ENCODE results near the gene ABHD17C. TPM values are rescaled to one million over a fixed set of nuclear protein-coding genes. Genes with fewer than 3 reads are reported as not detected.

ABHD17C gene
- polyA plus RNA-seq, 1 experiment = 30.8 TPM

DNA sequence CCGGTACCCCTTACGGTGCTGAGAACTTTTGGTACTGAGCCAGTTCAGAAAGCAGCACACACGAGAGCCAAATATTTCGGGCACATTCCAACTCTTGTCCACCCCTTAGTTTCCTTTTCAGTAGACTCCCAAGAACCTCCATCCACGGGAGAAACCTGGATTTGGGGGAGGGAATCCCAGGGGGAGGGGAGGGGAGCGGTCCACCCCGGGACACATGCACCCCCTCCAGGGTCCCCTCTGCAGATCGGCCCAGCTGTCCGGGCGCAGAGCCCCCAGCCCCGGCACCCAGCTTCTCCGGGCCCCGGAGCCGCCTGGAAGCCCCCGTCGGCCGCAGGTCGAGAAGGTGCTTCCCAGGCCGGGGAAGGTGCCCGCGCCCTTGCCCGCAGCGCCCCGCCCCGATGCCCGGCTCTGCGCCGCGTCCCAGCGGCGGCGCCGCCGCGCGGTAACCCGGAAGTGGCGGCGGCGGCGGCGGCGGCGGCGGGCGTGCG lies 455 bp upstream of the ABHD17C start:
- DNase-seq (ENCODE audit: low read depth, low spot score) = no peak
- Histone ChIP-seq H3K9me3 (ENCODE audit: control insufficient read depth, insufficient read depth, low read length) (no peaks in the 10 kb centered on the region; the same call in 1 of the 2 replicates), H3K4me3 (ENCODE audit: low read depth, low read length) (peak overlapping the region; percentile 91), H3K27me3 (ENCODE audit: control insufficient read depth, insufficient read depth, low read length) (no peaks in the 10 kb centered on the region), H3K27ac (ENCODE audit: low read depth, low read length) (peak overlapping the region; percentile 52)
- TF ChIP-seq, protein P1, sequence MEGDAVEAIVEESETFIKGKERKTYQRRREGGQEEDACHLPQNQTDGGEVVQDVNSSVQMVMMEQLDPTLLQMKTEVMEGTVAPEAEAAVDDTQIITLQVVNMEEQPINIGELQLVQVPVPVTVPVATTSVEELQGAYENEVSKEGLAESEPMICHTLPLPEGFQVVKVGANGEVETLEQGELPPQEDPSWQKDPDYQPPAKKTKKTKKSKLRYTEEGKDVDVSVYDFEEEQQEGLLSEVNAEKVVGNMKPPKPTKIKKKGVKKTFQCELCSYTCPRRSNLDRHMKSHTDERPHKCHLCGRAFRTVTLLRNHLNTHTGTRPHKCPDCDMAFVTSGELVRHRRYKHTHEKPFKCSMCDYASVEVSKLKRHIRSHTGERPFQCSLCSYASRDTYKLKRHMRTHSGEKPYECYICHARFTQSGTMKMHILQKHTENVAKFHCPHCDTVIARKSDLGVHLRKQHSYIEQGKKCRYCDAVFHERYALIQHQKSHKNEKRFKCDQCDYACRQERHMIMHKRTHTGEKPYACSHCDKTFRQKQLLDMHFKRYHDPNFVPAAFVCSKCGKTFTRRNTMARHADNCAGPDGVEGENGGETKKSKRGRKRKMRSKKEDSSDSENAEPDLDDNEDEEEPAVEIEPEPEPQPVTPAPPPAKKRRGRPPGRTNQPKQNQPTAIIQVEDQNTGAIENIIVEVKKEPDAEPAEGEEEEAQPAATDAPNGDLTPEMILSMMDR (IDR thresholded peaks at IDR 0.05; ENCODE audit: low read depth, low read length) = no peak
- POLR2A ChIA-PET = interaction anchor here (0.6 to 2.3 kb wide), 8 partner anchors 11 to 127 kb away, joined by 3 to 7 read pairs (median 3); partner anchors contain the start of gene CEMIP
- CTCF ChIA-PET = interaction anchor here (0.8 to 2.2 kb wide), 2 partner anchors 85 to 239 kb away, joined by 3 to 6 read pairs; partner anchors contain the start of gene CEMIP

DNA sequence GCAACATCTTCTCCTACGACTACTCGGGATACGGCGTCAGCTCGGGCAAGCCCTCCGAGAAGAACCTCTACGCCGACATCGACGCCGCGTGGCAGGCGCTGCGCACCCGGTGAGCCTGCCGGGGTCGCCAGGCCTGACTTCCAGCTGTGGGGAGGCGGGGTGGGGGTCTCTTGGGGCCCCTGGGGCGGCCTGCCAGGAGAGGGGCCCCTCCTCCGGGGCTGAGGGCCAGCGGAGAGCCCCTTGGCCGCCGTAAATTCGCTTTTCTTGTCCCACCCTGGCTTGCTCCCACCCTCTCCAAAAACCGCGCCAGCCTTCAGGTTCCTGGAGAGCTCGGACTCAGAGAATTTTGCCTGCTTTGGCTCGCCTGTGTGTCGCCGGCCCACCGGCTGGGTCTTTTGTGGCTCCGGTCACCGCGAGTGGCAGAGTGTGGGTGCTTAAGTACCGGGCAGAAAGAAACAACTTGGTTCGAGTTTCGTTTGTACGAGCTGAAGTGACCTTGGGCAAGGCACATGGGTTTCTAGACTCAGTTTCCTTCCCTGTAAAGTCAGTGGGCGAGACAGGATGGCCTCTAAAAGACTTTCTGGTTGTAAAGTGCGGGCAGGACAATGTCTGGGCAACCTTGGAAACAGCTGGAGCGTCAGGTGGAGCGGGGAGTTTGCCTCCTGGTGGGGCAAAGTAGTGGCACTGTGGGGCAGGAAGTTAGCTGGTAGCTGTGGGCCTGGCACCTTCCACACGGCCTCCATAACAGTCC lies 976 bp downstream of the ABHD17C start:
- CTCF ChIA-PET = interaction anchor here (0.9 to 1.4 kb wide), 3 partner anchors 17 to 129 kb away, joined by 4 to 7 read pairs (median 5); no protein-coding TSS in a partner anchor

DNA sequence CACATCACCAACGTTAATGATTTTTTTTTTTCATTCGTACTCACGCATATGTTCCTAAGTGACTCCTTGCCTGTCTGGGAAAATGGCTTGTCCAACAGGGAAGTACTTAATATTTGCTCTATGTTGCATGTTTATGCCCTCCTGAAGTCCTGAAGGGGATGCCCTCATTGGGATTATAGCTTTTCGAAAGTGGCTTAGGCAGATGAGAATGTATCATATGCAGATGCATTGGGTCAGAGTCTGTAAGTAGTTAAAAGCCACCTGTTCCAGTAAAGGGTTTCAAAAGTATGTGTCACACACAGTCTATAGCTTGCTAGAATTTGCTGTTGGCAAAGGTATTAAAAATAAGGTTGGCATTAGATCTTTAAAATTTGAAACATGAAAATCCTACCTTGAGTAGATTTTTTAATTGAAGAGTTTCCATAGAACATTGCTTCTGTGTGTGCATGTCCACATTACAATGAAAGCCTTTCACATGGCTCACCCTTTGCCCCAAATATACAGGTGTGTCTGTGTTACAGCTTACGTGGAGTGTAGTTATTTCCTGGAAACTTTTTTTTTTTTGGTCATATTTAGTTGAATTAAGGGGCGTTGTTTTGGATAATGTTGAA lies 2.1 kb downstream of the ABHD17C start:
- Histone ChIP-seq H3K27me3 (ENCODE audit: control insufficient read depth, insufficient read depth, low read length) (no peaks in the 10 kb centered on the region), H3K27ac (ENCODE audit: low read depth, low read length) (no peak overlapping the region), H3K9me3 (ENCODE audit: control insufficient read depth, insufficient read depth, low read length) (no peaks in the 10 kb centered on the region; the same call in 1 of the 2 replicates), H3K4me3 (ENCODE audit: low read depth, low read length) (peak overlapping the region; percentile 91)
- CTCF ChIA-PET = interaction anchor here (0.6 to 1.4 kb wide), 3 partner anchors 79 to 532 kb away, joined by 3 to 7 read pairs (median 5); no protein-coding TSS in a partner anchor
- no peak for DNase-seq (ENCODE audit: low read depth, low spot score)
- POLR2A ChIA-PET = interaction anchor here (0.6 kb wide), 1 partner anchor 48 kb away, joined by 4 read pairs; no protein-coding TSS in a partner anchor
- TF ChIP-seq, protein P1 (IDR thresholded peaks at IDR 0.05; ENCODE audit: low read depth, low read length) = no peak

More for the DNA sequence above, 976 bp downstream of the ABHD17C start:
- no peak overlapping the region for H3K27ac ChIP-seq (ENCODE audit: low read depth, low read length)
- POLR2A ChIA-PET = interaction anchor here (0.6 to 2.3 kb wide), 6 partner anchors 10 to 215 kb away, joined by 3 to 7 read pairs (median 4); partner anchors contain the start of gene CEMIP
- no peak for DNase-seq (ENCODE audit: low read depth, low spot score)
- no peaks in the 10 kb centered on the region for H3K27me3 ChIP-seq (ENCODE audit: control insufficient read depth, insufficient read depth, low read length)
- TF ChIP-seq, protein P1 (IDR thresholded peaks at IDR 0.05; ENCODE audit: low read depth, low read length) = peak; percentile 43
- peak overlapping the region; percentile 91 for H3K4me3 ChIP-seq (ENCODE audit: low read depth, low read length)
- H3K9me3 ChIP-seq (ENCODE audit: control insufficient read depth, insufficient read depth, low read length) = no peaks in the 10 kb centered on the region; the same call in 1 of the 2 replicates

DNA sequence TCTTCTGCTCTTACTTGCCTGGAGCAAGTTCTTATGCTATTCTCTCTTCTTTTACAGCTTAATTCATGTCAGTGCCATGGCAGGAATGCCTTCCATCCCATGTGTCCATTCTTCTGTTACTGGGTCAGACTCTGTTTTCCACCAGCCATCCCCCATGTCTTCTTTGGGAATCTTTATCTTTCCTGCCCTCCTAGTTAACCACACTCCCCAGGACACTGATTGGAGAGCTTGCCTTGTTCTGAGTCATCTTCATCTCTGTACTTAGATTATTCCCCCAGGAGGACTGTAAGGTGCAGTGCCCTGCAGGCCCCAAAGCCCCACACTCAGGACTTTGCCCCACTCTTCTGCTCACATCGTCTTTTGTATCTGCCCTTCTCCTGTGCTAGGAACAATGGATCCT lies 3.6 kb downstream of the ABHD17C start:
- Histone ChIP-seq H3K9me3 (ENCODE audit: control insufficient read depth, insufficient read depth, low read length) (no peaks in the 10 kb centered on the region; the same call in 1 of the 2 replicates), H3K4me3 (ENCODE audit: low read depth, low read length) (peak overlapping the region; percentile 21; the same call in 1 of the 2 replicates), H3K27me3 (ENCODE audit: control insufficient read depth, insufficient read depth, low read length) (no peaks in the 10 kb centered on the region), H3K27ac (ENCODE audit: low read depth, low read length) (no peak overlapping the region)
- POLR2A ChIA-PET = no interaction called here
- DNase-seq (ENCODE audit: low read depth, low spot score) = no peak
- TF ChIP-seq, protein P1 (IDR thresholded peaks at IDR 0.05; ENCODE audit: low read depth, low read length) = no peak
- CTCF ChIA-PET = interaction anchor here (1.0 to 1.7 kb wide), 2 partner anchors 81 to 243 kb away, joined by 3 to 5 read pairs; partner anchors contain the start of gene CEMIP

Measured in AG04450 (cell line).